Inferior parietal cortex (tissue), 1 donor: ENCODE data around the gene NELL1.
A peak's percentile ranks its signal among the peaks of the same experiment; 100 is the strongest.

Experiments used
- DNase-seq: peaks from one replicate; pipeline ENCODE4 v3.0.0-alpha.2; 2016; ENCODE audit errors: extremely low spot score

Gene NELL1

GRCh38 chr11:21485006-21485405, 815.6 kb downstream of the NELL1 start:
- DNase-seq, result peak; percentile 43

- DNase-seq, result no peak
Measured at GRCh38 chr11:21485426-21485825, 816.0 kb downstream of the NELL1 start.

- DNase-seq, result peak; percentile 17
Measured at GRCh38 chr11:21489416-21490115, 820.2 kb downstream of the NELL1 start.

GRCh38 chr11:21492931-21493330, 823.5 kb downstream of the NELL1 start:
- no peak for DNase-seq

GRCh38 chr11:21494946-21495345, 825.6 kb downstream of the NELL1 start:
- DNase-seq, result no peak

- DNase-seq, result no peak
Measured at GRCh38 chr11:21495879-21496278, 826.5 kb downstream of the NELL1 start.

- DNase-seq, result no peak
Measured at GRCh38 chr11:21501245-21501644, 831.9 kb downstream of the NELL1 start.

- DNase-seq, result no peak
Measured at GRCh38 chr11:21505070-21505469, 835.7 kb downstream of the NELL1 start.

GRCh38 chr11:21511835-21512440, 842.6 kb downstream of the NELL1 start:
- DNase-seq, result peak; percentile 35

GRCh38 chr11:21514316-21514715, 844.9 kb downstream of the NELL1 start:
- DNase-seq, result no peak

- no peak for DNase-seq
Measured at GRCh38 chr11:21520244-21520643, 850.9 kb downstream of the NELL1 start.

- no peak for DNase-seq
Measured at GRCh38 chr11:21529187-21529586, 859.8 kb downstream of the NELL1 start.

GRCh38 chr11:21534288-21534687, 864.9 kb downstream of the NELL1 start:
- DNase-seq, result no peak

GRCh38 chr11:21537980-21538379, 868.6 kb downstream of the NELL1 start:
- DNase-seq, result no peak

- DNase-seq, result no peak
Measured at GRCh38 chr11:21541187-21541751, 871.9 kb downstream of the NELL1 start.

GRCh38 chr11:21543901-21544300, 874.5 kb downstream of the NELL1 start:
- no peak for DNase-seq

GRCh38 chr11:21545699-21546098, 876.3 kb downstream of the NELL1 start:
- DNase-seq, result no peak

GRCh38 chr11:21546703-21547102, 877.3 kb downstream of the NELL1 start:
- no peak for DNase-seq

- no peak for DNase-seq
Measured at GRCh38 chr11:21552911-21553310, 883.5 kb downstream of the NELL1 start.

GRCh38 chr11:21553795-21554194, 884.4 kb downstream of the NELL1 start:
- no peak for DNase-seq

- DNase-seq, result no peak
Measured at GRCh38 chr11:21554284-21554683, 884.9 kb downstream of the NELL1 start.

- no peak for DNase-seq
Measured at GRCh38 chr11:21556926-21557325, 887.5 kb downstream of the NELL1 start.

GRCh38 chr11:21560466-21560975, 891.1 kb downstream of the NELL1 start:
- no peak for DNase-seq
